ENCODE measurements around the gene EXOSC5.

DNA sequence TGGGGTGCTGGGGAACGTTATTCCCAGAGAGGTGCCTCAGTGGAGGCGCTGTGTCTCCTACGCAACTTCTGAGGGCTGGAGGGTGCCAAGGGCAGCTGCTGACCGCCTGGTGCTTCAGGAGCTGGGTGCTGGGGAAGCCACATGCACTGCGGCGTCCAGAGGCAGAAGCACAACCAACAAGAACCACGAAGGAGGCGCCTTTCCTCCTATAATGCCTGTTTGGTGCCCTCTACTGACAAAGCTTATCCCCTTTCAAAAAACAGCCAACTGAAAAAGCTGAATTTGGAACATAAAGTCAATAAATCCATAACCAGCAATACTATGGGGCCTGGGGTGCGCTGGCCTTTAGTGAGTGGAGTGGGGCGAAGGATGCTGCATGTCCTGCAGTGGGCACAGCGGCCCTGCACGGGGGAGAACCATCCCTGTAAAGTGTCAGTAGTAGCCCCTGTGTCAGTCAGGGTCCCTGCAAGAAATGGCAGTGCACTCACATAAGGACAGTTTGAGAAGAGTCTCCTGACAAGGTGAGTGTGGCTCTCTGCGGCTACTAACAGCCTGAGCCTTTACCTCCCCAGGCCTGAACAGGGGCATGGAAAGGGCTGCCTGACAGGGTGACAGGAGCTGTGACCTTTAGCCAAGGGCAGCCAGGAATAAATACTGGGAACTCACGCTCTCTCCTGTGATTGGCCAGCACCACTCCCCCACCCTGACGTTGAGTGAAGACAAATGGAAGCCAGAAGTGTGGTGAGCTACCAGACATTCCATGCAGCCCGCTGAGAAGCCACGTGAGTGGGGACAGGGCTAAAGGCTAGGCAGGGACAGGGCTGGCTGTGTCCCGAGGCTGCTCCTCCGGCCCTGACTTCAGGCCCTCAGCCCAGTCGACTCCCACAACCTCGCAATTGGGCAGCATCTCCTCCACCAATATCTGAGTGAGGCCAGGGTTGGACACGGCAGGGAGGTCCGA lies 34.5 kb upstream of the EXOSC5 start:
- TF ChIP-seq CTCF (IDR thresholded peaks at IDR 0.05; ENCODE audit: insufficient read depth, low read length, poor library complexity, severe bottlenecking) (no peak), EZH2phosphoT487 (conservative IDR thresholded peaks at IDR 0.05; ENCODE audit: low read length) (no peak)

All from SU-DHL-6 (cell line).